Epithelial cell of prostate (primary cell): ENCODE measurements around the gene SAMMSON.

Experiments used
- DNase-seq: peaks from one replicate; pipeline ENCODE4 v3.0.0-alpha.2; 2011; ENCODE audit warnings: low read depth, low spot score
- H3K27ac ChIP-seq: fragments of 450-650 bp; 2 replicates; pipeline ENCODE4 v1.5.1; 2017; ENCODE audit warnings: mild to moderate bottlenecking

The SAMMSON gene

DNA sequence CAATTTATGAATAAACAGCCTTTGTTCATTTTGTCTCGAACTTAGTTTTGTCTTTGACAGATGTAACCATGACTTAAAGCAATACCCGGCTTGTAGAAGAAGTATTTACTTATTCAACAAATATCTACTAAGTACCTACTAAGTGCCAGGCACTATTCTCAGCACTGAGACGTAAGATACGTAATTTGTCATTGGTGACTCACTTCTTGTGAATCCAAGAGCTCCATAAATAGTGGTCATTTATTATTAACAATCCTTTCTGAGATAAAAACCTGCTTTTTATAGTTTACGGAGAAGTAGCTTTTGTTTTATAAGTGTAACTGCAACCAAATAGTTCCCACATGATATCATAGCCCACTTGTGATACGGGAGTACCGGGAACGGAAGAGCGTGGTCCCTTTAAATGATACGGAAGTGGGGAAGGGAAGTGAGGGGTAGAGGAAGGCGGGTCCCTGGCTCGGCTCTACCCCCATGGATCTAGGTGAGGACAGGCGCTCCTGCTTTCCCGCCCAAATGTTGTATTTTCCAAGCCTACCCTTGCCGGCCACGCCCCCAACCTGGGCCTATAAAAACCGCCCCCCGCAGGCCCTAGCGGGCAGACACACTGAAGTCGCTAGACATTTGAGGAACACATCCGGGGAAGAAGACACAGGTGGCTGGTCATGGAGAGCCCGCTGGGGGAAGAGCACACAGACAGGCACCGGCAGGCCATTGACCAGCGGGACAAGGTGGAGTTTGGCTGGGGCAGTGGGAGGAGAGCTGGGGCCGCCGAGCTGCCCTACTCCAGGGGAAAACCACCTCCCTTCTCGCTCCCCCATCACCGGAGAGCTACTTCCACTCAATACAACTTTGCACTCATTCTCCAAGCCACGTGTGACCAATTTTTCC is at the start of gene SAMMSON:
Gene SAMMSON, plus strand, starts transcription at position 594 of the 888 bp plus-strand sequence.
- no peak within 1 kb of the TSS for H3K27ac ChIP-seq
- no peak for DNase-seq

DNA sequence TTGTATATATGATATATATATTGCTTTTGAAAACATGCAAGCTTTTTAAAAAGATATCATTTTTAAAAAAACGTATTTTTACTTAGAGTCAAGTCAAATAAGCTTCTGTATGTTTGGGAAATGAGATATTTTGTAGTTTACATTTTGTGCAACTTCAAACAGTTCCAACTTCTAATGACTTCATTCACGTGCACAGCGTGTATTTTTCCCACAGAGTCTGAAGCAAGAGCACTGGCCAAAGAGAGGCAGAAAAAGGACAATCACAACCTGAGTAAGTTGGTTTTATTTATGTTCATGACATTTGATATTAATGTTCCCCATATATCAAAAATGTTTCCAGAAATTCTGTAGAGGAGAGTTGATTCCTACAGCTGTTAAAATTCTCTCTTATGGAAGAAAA is 47.9 kb upstream of the SAMMSON start:
- no peak for DNase-seq
- no peak overlapping the region for H3K27ac ChIP-seq

DNA sequence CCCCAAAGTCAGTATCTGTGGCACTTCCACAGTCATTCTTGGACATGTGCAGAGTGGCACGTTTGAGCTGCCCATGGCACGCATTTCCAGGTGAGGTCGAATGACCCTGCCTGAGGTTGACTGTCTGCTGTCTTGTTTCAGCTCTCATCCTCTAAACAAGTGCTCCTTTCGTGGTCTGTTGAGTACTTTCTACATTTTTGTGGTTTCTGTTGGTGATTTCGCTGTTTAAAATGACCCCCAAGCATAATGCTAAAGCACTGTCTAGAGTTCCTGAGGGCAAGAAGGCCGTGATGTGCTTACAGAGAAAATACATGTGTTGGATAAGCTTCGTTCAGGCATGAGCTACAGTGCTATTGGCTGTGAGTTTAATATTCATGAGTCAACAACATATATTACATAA is 40.0 kb upstream of the SAMMSON start:
- H3K27ac ChIP-seq: no peak overlapping the region
- no peak for DNase-seq

DNA sequence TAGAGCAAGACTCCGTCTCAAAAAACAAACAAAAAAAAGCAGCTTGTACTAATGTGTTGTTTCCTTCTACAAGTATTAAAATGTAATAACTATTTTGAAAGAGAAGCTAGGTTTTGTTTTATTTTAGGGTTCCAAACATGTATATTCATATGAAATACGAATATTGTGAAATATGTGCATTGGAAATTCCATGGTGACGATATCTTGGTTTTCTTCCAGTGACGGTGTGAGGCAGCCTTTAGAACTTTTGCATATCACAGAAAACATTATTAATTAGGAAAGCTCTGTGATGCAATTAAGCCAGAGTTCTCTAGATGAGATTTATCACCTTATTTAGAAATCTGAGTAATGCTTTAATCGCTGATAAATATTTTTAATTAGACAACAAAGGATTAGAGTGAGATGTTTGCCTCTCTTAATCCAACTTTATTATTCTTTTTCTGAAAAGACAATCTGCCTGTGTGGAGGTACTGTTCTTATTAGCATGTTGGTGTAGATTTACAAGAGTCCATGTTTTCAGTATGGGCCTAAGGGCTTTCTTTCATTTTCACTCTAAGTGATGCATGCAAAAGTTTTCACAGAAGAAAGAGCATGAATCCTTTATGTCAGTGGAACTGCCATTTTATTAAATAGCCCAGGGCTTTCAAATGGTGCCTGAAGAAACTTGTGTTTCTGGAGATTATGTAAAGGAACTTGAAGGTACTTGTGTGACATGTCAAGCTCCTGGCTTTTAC is 37.7 kb upstream of the SAMMSON start:
- no peak for DNase-seq
- no peak overlapping the region for H3K27ac ChIP-seq

DNA sequence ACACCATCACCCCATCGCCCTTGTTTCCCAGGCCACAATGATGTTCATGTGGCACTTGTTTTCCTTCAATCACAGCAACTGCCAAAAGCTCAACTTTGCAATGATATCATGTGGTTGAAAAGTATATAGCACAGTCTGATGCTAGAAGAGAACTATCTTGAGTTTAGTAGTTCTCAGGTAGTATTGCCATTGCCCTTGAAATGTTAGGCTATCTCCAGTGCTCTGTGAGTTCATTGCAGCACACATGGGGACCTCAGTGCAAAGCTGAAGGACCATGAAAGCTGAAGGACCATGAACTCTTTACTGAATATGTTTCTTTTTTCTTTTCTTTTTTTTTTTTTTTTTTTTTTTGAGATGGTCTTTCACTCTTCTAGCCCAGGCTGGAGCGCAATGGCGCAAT is 35.9 kb upstream of the SAMMSON start:
- no peak for DNase-seq
- H3K27ac ChIP-seq: no peak overlapping the region

DNA sequence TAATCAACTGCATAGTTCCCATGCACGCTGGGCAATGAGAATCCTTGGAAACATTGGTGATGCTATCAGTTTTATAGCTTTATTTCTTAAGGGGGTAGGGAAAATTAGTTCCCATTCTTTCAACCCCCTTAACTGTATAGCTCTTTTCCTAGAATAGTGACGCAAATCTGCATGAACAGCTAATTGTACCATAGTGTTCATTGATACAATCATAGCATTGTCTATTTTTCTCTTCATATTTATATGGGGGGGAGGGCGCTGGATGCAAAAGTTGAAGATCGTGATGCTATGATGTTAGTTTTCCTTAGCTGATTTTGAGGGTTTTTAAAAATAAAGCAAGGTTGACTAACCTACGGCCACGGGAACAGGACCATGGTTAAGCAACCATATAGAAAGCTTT is 32.4 kb upstream of the SAMMSON start:
- no peak for DNase-seq
- no peak overlapping the region for H3K27ac ChIP-seq

DNA sequence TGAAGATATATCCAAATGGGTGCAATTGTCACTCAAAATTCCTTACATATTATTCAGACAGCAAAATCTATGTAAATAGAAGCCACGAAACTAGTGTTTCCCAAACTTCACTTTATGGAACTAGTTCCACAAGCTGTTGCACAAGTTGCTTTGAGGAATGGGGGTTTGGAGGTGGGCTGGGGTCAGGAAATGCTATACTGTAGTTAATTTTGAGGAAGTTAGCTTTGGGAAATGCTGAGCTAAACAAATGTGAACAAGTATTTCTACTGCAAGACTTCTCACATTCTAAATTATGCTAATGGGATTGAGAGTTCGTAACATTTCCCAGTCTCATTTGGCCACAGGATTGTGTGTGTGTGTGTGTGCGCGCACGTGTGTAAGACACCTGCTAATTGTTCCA is 28.7 kb upstream of the SAMMSON start:
- DNase-seq: no peak
- H3K27ac ChIP-seq: no peak overlapping the region

DNA sequence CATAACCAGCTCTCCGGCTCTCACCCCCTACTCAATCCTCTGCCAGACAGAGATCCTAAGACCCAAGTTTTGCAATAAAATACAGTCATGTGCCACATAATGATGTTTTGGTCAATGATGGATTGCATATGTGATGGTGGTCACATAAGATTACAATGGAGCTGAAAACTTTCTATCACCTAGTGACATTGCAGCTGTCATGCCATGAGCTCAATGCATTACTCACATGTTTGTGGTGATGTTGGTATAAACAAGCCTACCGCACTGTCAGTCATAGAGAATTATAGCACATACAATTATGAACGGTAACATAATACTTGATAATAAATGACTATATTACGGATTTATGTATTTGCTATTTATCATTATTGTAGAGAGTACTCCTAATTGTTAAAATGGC is 26.9 kb upstream of the SAMMSON start:
- DNase-seq: no peak

DNA sequence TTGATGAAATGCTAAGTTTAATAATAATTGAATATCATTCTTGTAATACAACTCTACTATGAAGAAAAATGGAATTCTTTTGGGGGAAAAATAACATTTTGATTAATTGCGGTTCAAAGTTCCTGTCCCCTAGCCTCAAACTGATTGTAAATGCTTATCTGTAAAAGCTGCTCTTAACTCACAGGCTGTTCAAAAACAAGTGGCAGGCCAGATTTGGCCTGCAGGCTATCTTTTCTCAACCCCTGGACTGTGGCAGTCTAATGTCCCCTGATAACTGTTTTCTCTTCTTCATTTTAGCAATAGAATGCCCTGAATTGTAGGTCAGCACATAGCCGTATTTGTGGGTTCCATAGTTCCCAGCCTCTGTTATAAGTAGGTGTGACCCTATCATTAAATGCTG is 23.5 kb upstream of the SAMMSON start:
- H3K27ac ChIP-seq: no peak overlapping the region
- no peak for DNase-seq

More for the DNA sequence above, 26.9 kb upstream of the SAMMSON start:
- no peak overlapping the region for H3K27ac ChIP-seq

DNA sequence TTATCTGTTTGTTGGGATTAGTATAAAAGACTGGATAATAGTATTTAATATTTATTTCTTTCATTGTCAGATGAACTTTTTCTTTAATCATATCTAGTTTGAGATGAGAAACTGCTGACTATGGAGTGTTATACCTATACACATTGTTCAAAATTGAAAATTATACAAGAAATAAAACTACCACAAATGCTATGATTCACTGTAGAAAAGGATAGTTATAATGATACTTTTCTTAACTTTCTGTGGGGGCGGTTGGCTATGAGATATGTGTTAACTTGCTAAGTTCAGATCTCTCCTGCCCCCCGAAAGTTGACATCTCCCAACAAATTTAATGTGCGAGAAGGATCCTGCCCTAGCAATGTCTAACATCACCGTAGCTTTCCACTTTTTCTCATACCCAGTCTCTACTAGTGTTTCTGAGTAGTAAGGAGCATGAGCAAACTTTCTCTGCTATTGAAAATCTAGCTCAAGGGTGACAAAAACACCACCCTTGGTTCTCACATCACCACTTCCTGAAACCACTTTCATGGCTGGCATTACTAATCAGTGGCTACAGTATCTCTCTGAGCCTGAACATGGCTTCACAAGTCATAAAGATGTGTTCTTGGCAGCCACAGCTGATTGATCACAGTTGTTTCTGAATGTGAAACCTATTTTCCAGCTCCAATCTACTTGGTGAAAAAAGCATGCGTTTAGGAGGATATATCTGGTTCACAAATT is 15.8 kb upstream of the SAMMSON start:
- DNase-seq: no peak
- H3K27ac ChIP-seq: no peak overlapping the region

DNA sequence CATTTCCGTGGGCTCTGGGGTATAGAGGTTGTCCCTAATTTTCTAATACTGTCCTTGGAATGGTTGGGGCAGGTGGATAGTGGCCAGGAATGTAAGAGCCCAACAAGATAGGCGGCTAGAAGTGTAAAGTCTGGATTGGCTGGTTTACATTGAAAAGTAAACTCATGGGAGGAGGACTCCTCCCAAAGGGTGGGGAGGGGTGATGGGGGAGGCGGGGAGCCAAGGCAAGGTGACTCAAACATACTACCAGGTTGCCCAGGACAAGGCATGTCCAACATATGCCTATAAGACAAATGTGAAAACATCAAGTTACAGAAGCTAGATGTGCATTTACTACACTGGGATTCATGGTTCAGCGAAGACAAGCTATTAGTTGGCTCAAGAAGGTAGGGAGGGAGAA is 14.3 kb upstream of the SAMMSON start:
- H3K27ac ChIP-seq: no peak overlapping the region
- DNase-seq: no peak

DNA sequence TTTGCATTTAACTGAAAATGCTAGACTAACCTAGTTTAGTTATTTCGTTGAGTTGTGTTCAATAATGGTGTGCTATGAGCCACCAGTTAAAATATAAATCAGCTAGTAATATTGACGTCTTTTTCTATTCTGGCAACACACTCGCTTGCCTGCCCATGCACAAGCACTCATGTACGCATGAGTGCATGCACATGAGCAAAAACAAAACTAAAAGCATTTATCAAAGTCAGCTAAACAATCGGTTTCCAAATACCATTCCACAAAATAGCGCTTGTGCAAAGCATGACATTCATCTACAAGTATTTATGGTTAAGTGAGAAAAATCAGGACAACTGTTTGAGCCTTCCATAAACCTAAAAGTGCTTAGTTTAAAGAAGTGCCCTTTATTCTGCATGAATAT is 13.1 kb upstream of the SAMMSON start:
- no peak overlapping the region for H3K27ac ChIP-seq
- DNase-seq: no peak

DNA sequence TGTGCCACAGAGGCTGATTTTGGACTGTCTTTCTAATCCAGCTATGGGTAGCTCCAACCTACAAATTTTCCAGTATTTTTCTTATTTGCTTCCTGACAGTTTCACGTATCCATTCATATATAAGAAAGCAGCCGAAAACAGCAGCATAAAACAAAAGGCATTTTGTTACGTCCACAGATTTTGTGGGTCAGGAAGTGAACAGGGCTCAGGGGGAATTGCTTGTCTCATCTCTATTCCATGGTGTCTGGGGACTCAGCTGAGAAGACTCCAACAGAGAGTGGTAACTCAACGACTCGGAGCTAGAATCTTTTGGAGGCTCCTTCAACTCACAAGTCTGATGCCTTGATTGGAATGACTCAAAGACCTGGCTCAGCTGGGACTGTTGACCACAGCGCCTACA is 11.7 kb upstream of the SAMMSON start:
- DNase-seq: no peak
- H3K27ac ChIP-seq: no peak overlapping the region

DNA sequence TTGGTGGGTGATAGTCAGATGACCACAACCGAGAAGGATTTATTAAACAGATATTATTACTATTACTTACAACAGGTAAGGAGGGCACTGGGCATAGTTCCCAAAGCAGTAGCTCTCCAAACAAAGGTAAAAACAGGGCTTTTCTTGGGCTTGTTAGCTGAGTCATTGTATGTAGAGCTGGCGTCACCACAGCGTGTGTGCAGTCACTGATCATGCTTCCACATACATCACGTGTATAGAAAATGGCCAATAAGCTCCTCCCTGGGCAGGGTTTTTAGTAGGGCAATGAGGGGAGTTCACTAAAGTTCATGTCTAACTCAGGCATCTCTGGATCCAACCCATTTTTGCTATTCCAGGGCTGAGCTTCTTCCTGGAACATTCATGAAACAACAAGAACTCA is 5.8 kb upstream of the SAMMSON start:
- DNase-seq: no peak
- no peak overlapping the region for H3K27ac ChIP-seq

DNA sequence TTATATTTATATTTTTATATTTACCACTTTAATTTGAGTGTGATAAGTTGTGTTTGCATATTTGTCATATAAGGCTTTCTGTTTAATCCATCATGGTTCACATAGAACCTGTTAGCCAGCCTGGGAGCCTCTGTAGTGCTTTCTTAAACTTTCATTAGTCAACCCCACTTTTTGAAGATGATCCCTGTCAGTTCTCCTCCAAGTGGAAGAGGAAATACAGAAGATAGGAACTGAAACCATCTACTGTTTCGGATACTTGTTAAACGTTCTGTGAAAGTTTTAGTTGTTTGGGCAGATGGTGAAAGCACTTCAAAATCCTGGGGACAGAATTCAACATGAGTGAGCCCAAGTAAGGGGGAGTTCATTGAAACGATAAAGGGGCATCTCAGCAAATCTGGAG is 4.6 kb upstream of the SAMMSON start:
- DNase-seq: no peak
- H3K27ac ChIP-seq: no peak overlapping the region

DNA sequence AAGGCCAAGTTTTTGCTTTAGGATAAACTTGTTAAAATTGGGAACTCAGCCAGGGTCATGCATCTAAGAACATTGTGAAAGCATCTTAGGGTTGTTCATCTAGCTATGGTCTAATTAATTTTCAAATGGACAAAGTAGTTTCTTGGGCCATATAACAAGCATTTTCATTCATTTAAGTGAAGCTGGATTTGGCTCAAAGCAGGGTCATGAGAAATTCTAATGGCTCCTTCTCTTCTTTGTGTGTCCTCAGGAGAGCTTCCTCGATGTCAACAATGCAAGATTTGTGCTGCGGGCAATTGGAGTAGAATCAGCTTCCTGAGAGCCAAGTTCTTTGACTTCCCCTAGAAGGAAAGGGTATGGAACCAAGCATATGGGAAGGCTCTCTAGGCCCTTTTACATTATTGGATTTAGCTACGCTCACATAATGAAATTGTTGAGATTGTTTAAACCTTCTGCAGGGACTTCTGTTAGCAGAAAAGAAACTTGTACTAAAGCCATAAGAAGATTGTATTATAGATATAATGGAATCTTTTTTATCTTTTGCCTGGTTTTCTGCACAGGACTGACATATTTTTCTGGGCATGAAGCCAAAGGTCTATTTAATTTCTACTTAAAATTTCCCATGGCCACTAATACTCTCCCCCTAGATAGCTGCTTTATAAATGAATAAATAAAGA is 1.8 kb upstream of the SAMMSON start:
- no peak for DNase-seq
- no peak overlapping the region for H3K27ac ChIP-seq

DNA sequence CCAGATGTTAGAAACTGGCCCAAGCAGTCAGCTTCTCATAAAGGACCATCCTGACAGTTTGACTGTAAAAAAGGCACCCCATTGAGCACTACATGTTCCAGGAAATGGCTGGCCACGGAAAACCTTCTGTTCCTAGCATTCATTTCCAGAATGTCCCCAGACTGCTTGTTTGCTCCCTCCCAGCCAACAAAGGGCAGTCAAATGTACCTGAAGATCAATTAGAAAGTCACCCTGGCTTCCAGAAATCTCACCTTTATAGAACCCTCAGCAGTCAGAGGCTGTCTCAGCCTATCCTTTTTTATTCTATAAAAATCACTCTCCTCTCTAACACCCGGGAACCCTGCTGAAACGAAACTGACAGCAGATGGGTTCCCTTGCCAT is 784 bp upstream of the SAMMSON start:
- DNase-seq: no peak
- no peak overlapping the region for H3K27ac ChIP-seq

DNA sequence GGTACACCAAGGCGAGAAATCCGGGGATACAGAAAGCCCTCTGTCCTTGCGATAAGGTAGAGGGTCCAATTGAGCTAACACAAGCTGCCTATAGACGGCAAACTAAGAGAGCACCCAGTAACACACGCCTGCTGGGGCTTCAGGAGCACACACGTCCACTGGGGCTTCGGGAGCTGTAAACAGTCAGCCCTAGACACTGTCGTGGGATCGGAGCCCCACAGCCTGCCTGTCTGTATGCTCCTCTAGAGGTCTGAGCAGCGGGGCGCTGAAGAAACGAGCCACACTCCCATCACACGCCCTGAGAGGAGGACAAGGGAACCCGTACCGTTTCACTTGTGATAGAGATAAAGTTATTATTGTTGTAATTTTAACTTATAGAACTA is 486 bp downstream of the SAMMSON start:
- H3K27ac ChIP-seq: no peak overlapping the region
- no peak for DNase-seq

DNA sequence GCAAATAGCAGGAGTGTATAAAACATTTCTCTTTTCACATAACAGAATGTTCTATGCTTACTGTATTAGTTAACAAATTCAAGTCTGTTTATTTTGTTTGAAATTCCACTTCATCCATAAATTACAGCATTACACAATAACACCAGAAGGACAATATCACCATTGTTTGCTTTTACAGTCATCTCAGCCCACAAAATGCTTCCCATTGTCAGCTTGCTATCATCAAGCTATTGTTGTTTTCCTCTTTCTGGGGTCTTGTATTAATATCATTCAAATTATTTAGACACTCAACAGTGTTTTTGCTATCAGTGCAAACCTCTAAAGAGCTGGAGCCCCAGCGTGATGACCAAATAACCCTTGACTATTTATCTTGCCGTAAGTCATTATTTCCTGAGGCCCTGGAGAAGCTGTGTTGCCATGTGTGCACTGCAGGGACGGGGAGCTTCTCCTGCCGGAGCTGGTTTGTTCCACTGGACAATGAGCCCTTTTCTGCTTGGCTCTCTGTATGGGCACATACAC is 1.1 kb downstream of the SAMMSON start:
- DNase-seq: no peak
- no peak overlapping the region for H3K27ac ChIP-seq

DNA sequence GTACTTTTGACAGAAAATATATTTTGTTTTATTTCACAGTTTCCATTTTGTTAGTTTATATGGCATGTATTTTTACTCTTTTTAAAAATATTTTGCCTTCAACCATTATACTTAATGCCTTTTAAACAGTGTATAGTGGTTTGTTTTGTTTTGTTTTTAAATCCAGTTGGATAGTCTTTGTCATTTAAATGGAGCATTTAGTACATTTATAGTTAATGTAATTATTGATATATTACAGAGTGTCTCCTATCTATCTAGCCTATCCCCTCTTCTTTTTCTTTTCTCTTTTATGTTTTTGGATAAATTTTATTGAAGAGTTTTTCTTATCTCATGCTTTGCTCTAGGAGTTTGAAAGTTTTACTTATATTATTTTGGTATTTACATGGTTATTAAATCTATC is 3.6 kb downstream of the SAMMSON start:
- no peak overlapping the region for H3K27ac ChIP-seq
- DNase-seq: no peak
